SU-DHL-6 (cell line): ENCODE results near the gene NR1D2.

ENCODE experiments used
- H2AFZ ChIP-seq: fragments of 200-600 bp; sonication (generic); 2 replicates; pipeline ENCODE4 v1.6.1; 2014; ENCODE audit warnings: low read depth, mild to moderate bottlenecking, moderate library complexity, mixed read lengths, antibody characterized with exemption, low read length; ENCODE audit not compliant: severe bottlenecking
- H3F3A ChIP-seq: fragments of 200-600 bp; shearing (Covaris generic); 2 replicates; pipeline ENCODE4 v1.6.0; 2016; ENCODE audit warnings: antibody characterized with exemption, mild to moderate bottlenecking; ENCODE audit not compliant: insufficient read depth
- H3K27ac ChIP-seq: fragments of 200-600 bp; sonication (generic); 2 replicates; pipeline ENCODE4 v1.5.1; 2016; ENCODE audit warnings: low read depth, mild to moderate bottlenecking, low read length, moderate library complexity, mixed read lengths
- H3K27me3 ChIP-seq: fragments of 200-600 bp; sonication (generic), shearing (Covaris generic); 2 replicates; pipeline ENCODE4 v1.6.0; 2014; ENCODE audit warnings: mild to moderate bottlenecking, low read length
- H3K36me3 ChIP-seq: fragments of 200-600 bp; sonication (generic); 2 replicates; pipeline ENCODE4 v1.6.1; 2014; ENCODE audit warnings: mild to moderate bottlenecking, low read length, mixed read lengths
- H3K4me2 ChIP-seq: fragments of 300-600, 200-600 bp; shearing (Covaris generic), sonication (generic); 2 replicates; pipeline ENCODE4 v1.6.0; 2014; ENCODE audit warnings: low read length, low read depth, mild to moderate bottlenecking; ENCODE audit not compliant: poor library complexity, severe bottlenecking
- H3K4me3 ChIP-seq: fragments of 200-600 bp; sonication (generic); 2 replicates; pipeline ENCODE4 v1.5.1; 2014; ENCODE audit warnings: antibody characterized with exemption, low read length, mild to moderate bottlenecking, mixed read lengths; ENCODE audit not compliant: insufficient read depth, poor library complexity, severe bottlenecking
- H3K79me2 ChIP-seq: fragments of 200-600 bp; sonication (generic); 2 replicates; pipeline ENCODE4 v1.6.1; 2014; ENCODE audit warnings: mild to moderate bottlenecking, low read length, moderate library complexity; ENCODE audit not compliant: insufficient read depth
- H3K9ac ChIP-seq: fragments of 200-600 bp; sonication (generic); 2 replicates; pipeline ENCODE4 v1.7.0; 2014; ENCODE audit warnings: mild to moderate bottlenecking, low read length
- H3K9me2 ChIP-seq: fragments of 200-600 bp; sonication (generic); replicated peaks from 2 replicates; pipeline ENCODE4 v1.6.1; 2014; ENCODE audit warnings: low read length; ENCODE audit not compliant: insufficient read depth
- H3K9me3 ChIP-seq: fragments of 200-600 bp; sonication (generic); 2 replicates; pipeline ENCODE4 v1.6.1; 2014; ENCODE audit warnings: low read length, mixed read lengths; ENCODE audit not compliant: insufficient read depth
- H4K20me1 ChIP-seq: fragments of 200-600 bp; sonication (generic); 2 replicates; pipeline ENCODE4 v1.6.1; 2014; ENCODE audit warnings: low read depth, mild to moderate bottlenecking, antibody characterized with exemption, low read length, moderate library complexity, mixed read lengths
- EZH2phosphoT487 ChIP-seq: fragments of 200-600 bp; sonication (generic), shearing (Covaris generic); conservative IDR thresholded peaks from 2 replicates; pipeline ENCODE4 v1.6.1; 2018; ENCODE audit warnings: mild to moderate bottlenecking, antibody characterized with exemption, low read length, moderate library complexity, mixed read lengths
- TF ChIP-seq, protein P1 (sequence below): fragments of 200-600 bp; sonication (generic); IDR thresholded peaks from one replicate; pipeline ENCODE4 v1.5.1; 2017; ENCODE audit warnings: antibody characterized with exemption, mild to moderate bottlenecking, low read length, moderate library complexity; ENCODE audit not compliant: insufficient read depth, poor library complexity, severe bottlenecking

Gene NR1D2

GRCh38 chr3:23944007-23944783, 891 bp upstream of the NR1D2 start:
- TF ChIP-seq, protein P1, sequence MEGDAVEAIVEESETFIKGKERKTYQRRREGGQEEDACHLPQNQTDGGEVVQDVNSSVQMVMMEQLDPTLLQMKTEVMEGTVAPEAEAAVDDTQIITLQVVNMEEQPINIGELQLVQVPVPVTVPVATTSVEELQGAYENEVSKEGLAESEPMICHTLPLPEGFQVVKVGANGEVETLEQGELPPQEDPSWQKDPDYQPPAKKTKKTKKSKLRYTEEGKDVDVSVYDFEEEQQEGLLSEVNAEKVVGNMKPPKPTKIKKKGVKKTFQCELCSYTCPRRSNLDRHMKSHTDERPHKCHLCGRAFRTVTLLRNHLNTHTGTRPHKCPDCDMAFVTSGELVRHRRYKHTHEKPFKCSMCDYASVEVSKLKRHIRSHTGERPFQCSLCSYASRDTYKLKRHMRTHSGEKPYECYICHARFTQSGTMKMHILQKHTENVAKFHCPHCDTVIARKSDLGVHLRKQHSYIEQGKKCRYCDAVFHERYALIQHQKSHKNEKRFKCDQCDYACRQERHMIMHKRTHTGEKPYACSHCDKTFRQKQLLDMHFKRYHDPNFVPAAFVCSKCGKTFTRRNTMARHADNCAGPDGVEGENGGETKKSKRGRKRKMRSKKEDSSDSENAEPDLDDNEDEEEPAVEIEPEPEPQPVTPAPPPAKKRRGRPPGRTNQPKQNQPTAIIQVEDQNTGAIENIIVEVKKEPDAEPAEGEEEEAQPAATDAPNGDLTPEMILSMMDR = no peak
- TF ChIP-seq EZH2phosphoT487 = no peak
- no peak overlapping the region for H2AFZ ChIP-seq
- no peaks in the 10 kb centered on the region for H4K20me1 ChIP-seq
- H3K36me3 ChIP-seq = no peaks in the 10 kb centered on the region
- H3F3A ChIP-seq = peaks cover 19% of the 10 kb centered on the region
- peak overlapping the region; percentile 90 for H3K4me2 ChIP-seq
- peak overlapping the region; percentile 90 for H3K4me3 ChIP-seq
- peak overlapping the region; percentile 79 for H3K9ac ChIP-seq
- no peaks in the 10 kb centered on the region for H3K27me3 ChIP-seq
- H3K79me2 ChIP-seq = no peaks in the 10 kb centered on the region
- no peaks in the 10 kb centered on the region for H3K9me3 ChIP-seq
- H3K9me2 ChIP-seq = no peaks in the 10 kb centered on the region
- no peak overlapping the region for H3K27ac ChIP-seq

GRCh38 chr3:23945663-23945912, 502 bp downstream of the NR1D2 start:
- Histone ChIP-seq H3F3A (peaks cover 24% of the 10 kb centered on the region), H2AFZ (no peak overlapping the region), H3K27me3 (no peaks in the 10 kb centered on the region), H3K79me2 (no peaks in the 10 kb centered on the region), H3K27ac (no peak overlapping the region), H3K9ac (peak overlapping the region; percentile 79), H3K9me2 (no peaks in the 10 kb centered on the region), H3K9me3 (no peaks in the 10 kb centered on the region), H3K4me2 (peak overlapping the region; percentile 46), H3K4me3 (peak overlapping the region; percentile 90), H3K36me3 (no peaks in the 10 kb centered on the region), H4K20me1 (no peaks in the 10 kb centered on the region)
- no peak for TF ChIP-seq EZH2phosphoT487
- TF ChIP-seq, protein P1 = no peak

DNA sequence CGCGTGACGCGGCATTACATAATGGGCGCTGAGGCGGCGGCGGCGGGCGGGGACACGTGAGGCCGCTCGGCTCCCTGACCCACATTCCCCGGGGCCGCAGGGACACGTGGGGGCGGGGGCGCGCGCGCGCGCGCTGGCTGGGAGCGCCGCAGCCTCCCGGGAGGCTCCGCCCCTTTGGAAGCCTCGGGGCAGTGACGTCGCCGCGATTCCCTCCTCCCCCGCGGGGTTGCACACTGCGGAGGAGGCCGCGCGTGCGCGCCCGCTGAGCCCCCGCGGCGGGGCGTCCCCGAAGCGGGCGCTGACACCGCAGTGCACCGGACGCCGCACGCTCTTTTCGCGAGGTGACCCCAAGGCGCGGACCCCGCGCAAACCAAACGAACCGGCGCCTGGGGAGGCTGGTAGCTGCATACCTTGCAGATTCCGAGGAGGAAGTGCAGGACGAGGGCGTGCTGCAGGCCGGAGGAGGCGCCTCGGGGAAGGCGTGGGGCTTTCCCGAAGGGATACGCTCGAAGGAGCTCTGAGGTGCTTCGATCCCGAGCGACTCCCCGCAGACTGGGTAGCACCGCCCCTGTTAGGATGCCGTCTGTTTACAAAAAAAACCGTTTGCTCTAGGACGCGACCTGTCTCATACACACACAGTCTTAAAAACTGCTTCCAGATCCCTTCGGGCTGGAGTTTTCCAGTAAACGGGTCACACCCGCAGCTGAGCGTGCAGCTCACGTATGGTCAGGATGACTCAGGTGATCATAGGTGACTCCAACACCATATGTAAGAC, 1.0 kb downstream of the NR1D2 start:
- peak overlapping the region; percentile 77 for H3K4me2 ChIP-seq
- H3K36me3 ChIP-seq = no peaks in the 10 kb centered on the region
- H3K27me3 ChIP-seq = no peaks in the 10 kb centered on the region
- H3F3A ChIP-seq = peaks cover 24% of the 10 kb centered on the region
- H3K9ac ChIP-seq = peak overlapping the region; percentile 79
- H4K20me1 ChIP-seq = no peaks in the 10 kb centered on the region
- H3K9me3 ChIP-seq = no peaks in the 10 kb centered on the region
- H3K4me3 ChIP-seq = peak overlapping the region; percentile 90
- no peaks in the 10 kb centered on the region for H3K9me2 ChIP-seq
- H2AFZ ChIP-seq = peak overlapping the region; percentile 98
- H3K27ac ChIP-seq = peak overlapping the region; percentile 51; the same call in 1 of the 2 replicates
- H3K79me2 ChIP-seq = no peaks in the 10 kb centered on the region
- TF ChIP-seq, protein P1 = no peak
- TF ChIP-seq EZH2phosphoT487 = no peak
